Skin epidermis (tissue), 12 donors: ENCODE results near the gene CACNA1B.

ENCODE experiments used
- H3K27ac ChIP-seq, 21 experiments: fragments of 200-600 bp; sonication (generic) in 11 of 21; one replicate each; pipeline ENCODE4 v1.5.0; 2020; ENCODE audit warnings: mild to moderate bottlenecking in 3 of 21, inconsistent platforms in 2 of 21, moderate library complexity in 2 of 21
- H3K4me3 ChIP-seq, 7 experiments: fragments of 200-600 bp; sonication (generic) in 2 of 7; one replicate each; pipeline ENCODE4 v1.5.0; 2020; ENCODE audit warnings: inconsistent platforms in 2 of 7, mild to moderate bottlenecking in 2 of 7, moderate library complexity in 1 of 7

Gene CACNA1B

DNA sequence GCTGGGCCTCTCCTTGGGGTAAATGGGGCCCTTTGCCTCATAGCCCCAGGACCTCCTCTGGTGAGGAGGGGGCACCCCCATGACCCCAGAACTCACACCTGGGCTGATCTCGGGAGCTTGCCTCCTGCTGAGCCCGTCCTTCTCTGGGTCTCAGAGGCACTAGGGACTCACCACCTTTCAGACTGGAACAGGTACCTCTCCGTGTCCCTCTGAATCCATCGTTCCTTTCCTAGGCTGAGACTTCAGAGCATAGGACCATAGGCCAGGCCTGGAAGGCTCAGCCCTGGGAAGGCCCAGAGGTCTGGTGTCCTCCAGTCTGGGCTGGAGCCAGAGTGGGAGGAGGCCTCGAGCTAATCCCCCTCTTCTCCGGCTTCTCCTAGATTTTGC, 97.9 kb downstream of the CACNA1B start:
- H3K4me3 ChIP-seq, result no peak overlapping the region

DNA sequence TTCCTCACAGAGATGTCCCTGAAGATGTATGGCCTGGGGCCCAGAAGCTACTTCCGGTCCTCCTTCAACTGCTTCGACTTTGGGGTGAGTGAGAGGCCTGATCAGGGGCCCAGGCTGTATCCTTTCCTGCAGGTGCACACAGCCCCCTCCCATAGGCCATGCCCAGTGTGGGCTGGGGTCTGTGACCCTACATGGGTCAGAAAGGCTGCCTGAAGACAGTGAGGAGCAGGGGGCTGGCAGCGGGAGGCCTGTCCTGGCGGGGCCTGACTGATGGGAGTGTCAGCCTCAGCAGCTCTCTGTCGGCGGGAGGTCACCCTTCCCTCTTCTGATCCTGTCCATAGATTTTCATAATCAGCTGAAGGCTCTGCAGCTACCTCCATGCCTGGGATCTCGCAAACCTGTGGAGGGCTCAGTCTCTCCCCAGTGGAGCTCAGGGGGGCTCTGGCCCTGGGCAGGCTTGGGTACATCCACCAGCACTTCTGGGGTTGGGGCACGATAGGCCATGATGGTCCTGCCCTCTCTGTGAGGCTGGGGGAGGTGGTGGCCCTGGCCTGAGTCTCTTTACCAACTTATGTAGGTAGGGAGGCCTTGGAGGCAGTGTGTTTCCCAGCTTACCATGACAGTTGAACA, 98.5 kb downstream of the CACNA1B start:
- H3K4me3 ChIP-seq, result no peak overlapping the region
- H3K27ac ChIP-seq, result no peak overlapping the region

More for the DNA sequence above, 97.9 kb downstream of the CACNA1B start:
- H3K27ac ChIP-seq, result no peak overlapping the region

DNA sequence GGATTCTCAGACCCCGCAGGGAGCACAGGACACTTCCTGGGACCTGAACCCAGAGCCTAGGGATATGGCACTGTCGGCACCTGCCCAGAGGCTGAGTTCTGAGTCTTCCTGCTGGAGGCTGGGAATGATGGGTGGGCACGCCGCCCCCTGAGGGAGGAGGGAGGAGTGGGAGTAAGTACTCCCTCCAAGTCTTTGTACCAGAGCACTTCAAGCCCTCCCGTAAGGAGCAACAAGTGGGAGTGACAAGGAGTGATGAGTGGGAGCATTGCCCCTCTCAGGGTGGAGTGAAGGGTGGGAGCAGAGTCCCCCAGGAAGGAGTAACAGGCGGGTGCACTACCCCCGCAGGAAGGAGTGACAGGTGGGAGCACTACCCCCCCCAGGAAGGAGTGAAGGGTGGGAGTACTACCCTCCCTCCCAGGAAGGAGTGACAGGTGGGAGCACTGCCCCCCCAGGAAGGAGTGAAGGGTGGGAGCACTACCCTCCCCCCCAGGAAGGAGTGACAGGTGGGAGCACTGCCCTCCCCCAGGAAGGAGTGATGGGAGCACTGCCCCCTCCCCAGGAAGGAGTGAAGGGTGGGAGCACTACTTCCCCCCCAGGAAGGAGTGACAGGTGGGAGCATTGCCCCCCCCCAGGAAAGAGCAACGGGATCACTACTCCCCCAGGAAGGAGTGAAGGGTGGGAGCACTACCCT, 100.1 kb downstream of the CACNA1B start:
- Histone ChIP-seq H3K4me3 (no peak overlapping the region), H3K27ac (no peak overlapping the region)

DNA sequence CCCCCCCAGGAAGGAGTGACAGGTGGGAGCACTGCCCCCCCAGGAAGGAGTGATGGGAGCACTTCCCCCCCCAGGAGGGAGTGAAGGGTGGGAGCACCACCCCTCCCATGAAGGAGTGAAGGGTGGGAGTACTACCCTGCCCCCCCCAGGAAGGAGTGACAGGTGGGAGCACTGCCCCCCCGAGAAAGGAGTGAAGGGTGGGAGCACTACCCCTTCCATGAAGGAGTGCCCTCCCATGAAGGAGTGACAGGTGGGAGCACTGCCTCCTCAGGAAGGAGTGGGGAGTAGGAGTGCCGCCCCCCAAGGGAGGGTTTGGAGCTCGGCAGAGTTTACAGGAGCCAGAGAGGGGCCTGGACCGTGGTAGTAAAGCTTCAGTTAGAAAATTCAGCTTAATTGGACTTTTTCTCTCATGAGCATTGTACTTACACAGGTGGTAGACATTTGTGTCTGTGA, 100.7 kb downstream of the CACNA1B start:
- H3K27ac ChIP-seq, result no peak overlapping the region
- H3K4me3 ChIP-seq, result no peak overlapping the region

DNA sequence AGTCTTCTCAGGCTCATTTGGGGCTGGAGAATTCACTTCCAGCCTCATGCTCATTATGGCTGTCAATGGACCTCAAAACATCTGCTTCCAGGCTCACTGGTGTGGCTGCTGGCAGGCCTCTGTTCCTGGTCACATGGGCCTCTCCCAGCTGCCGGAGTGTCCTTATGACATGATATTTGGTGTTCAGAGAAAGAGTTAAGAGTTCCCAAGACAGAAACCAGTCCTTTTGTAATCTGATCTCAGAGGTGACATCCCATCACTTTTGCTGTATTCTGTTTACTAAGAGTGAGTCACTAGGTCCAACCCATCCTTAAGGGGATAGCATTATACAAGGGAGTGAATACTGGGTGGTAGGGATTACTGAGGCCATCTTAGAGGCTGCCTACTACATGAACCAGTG, 104.6 kb downstream of the CACNA1B start:
- Histone ChIP-seq H3K27ac (no peak overlapping the region), H3K4me3 (no peak overlapping the region)

DNA sequence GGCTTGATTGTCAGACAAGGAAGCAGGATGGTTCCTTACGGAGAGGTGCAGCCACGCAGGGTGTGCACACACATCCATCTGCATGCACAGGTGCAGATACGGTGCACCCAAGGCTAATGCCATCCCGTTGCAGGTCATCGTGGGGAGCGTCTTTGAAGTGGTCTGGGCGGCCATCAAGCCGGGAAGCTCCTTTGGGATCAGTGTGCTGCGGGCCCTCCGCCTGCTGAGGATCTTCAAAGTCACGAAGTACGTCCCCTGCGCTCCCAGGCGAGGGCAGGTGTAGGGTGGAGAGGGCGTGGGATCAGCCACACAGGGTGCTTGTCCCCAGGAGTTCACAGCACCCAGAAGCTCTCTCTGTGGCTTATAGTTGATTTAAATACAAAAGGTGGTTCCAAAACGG, 106.4 kb downstream of the CACNA1B start:
- H3K4me3 ChIP-seq, result no peak overlapping the region
- H3K27ac ChIP-seq, result no peak overlapping the region

DNA sequence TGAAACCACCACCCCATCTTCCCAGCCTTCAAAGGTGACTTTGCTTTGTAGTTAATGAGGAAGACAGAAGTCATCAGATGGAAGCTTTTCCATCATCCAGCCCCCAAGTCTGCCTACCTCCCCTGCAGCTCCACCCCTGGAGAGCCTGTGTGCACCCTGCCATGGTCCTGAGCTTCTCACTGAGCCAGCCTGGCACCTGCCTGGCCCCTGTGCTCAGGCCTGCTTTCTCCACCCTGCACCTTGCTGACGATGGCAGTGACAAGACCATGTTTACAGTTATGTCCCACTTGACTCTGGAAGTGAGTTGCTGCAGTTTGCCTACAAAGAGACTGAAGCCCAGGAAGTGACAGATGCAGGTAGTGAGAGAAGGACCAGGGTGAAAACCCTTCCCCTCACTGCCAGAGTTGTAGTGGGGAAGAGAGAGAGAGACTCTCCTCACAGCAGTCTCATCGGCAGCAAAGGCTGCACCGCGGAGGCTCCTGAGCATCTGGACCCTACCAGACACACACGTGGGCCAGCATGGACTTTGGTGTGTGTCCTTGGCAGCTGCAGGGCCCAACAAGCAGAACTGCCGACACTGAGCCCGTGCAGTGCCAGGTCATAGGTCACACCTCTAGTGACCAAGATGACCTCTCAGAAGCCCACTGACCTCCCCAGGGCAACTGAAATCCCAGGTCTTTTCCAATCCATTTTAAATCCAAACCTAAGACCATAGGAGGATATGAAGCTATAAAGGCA, 107.1 kb downstream of the CACNA1B start:
- H3K27ac ChIP-seq, result no peak overlapping the region
- H3K4me3 ChIP-seq, result no peak overlapping the region

DNA sequence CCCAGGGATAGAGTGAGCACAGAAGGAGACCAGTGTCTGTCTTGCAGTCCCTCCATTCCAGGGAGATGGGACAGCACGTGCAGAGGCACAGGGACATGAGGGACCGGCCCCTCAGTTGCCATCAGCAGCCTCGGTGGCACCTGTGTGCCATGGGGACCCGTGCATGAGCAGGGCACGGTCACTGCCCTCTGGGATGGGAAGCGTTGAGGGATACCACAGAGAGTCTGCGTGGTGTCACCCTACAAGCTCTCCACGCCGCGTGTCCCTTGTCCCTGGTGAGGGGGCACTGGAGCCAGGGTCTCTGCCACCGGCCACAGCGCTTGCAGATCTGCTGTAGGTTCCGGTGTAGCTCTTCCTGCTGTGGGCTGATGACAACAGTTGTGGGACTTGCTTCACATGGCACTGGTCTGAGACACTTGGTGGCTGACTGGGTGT, 108.1 kb downstream of the CACNA1B start:
- H3K27ac ChIP-seq, result no peak overlapping the region
- H3K4me3 ChIP-seq, result no peak overlapping the region

DNA sequence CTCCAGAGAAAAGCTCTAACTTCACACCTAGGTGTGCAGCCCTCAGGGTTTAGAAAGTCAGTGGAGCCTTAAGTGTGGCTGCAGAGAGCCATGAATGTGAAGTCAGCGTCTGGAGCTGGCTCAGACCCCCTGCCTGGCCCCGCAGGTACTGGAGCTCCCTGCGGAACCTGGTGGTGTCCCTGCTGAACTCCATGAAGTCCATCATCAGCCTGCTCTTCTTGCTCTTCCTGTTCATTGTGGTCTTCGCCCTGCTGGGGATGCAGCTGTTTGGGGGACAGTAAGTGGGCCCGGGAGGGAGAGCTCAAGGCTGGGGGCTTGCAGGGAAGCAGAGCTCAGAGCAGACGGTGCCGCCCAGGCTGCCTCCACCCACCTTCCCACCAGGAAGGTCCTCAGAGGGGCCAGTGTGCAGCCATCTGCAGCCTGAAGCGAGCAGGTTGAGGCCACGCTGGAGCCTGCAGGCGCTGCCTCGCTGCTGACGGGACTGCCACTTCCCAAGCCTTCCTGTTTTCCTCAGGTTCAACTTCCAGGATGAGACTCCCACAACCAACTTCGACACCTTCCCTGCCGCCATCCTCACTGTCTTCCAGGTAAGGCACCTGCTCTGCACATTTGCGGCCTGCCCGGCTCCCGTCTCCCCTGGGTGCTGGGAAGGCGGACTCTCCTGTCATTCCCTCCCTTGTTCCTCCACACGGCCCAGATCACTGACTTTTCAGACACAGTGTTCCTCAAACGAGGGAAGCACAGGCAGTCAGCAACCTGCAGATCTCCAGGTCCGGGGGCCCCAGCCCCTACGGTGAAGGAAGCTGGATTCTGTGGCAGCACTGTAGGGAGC, 108.9 kb downstream of the CACNA1B start:
- Histone ChIP-seq H3K27ac (no peak overlapping the region), H3K4me3 (no peak overlapping the region)

DNA sequence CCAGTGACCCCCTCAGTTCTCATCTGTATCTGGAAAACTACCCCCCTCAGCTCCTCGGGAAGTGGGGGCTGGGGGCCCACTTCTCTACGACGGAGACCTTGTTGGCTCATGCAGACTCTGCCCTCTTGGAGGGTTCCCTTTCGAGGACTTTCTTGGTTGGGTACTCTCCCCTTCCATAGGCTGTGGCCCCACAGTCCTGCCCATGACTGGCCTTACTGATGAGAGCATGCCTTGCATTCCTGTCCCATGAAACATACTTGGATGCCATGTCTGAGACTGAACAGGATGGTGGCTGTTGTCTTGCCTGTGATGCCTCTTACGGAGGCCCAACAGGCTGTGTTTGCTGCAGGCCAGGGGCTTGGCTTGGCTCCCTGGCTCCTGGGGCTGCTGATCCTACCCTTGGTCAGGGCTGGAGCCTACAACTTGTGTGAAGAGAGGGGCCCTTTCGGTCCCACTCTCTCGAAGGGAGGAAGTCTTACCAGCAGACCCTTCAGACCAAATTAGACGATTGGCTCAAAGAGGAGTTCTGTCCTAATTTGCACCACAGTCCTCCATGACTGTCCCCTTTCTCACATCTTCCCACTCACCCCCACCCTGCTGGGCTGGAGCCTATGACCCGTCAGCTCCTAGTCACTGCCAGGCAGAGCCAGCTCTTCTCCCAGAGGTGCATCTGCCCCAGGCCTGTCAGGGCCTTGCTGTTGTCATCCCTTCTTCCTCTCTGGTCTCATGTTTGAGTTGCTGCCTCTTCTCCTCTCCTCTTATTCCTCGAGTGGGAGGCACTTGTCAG, 109.9 kb downstream of the CACNA1B start:
- Histone ChIP-seq H3K4me3 (no peak overlapping the region), H3K27ac (no peak overlapping the region)

DNA sequence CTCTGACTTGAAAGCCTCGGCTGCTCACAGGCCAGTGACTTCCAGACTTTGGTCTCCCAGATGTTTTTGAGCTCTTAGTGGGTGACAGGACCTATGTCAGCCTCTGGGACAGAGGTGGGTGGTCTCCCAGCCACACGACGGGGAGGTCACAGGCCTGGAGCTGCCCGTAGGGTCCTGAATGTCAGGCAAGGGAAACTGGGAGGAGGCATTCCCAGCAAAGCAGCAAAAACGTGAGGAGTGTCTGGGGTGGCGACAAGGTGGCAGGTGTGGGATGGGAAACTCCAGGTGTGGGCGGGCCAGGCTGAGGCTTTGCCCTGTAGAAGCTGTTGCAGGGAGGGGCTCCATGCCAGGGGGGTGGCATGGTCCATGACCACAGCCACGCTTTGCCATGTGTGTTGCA, 110.5 kb downstream of the CACNA1B start:
- Histone ChIP-seq H3K4me3 (no peak overlapping the region), H3K27ac (no peak overlapping the region)

DNA sequence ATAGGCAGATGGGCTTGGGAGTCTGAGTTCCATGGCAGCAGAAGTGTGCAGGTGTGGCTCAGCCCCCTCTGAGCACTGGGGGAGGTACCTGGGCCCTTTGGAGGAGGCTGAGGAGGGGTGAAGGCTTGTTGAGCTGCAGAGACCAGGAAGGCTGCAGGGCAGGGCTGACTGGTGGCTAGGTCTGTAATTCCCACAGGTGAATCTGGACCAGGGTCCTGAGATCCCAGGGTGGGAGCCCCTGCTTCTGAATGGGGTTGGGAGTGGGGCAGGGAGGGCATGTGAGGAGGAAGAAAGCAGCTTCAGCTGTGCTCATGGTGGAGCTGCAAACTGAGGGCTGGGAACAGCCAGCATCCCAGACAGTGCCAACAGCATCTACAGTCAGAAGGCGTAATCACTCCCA, 111.1 kb downstream of the CACNA1B start:
- H3K27ac ChIP-seq, result no peak overlapping the region
- no peak overlapping the region for H3K4me3 ChIP-seq

DNA sequence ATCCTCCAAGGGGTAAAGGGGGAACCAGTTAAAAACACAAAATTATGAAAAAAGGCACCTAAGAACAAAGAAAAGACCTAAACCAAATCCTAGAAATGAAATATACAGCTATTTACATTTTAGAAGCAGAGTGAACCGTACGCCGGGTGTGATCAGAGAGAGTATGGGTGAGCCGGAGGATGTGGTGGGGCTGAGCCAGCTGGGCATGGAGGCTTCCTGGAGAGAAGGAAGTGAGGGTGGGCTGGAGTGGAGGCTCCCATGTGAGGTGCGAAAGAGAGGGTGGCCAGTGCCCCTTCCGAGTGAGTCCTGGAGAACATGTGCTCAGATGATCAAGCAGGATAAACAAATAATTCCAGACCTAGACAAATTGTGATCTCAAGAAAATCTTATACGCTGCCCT, 111.6 kb downstream of the CACNA1B start:
- Histone ChIP-seq H3K4me3 (no peak overlapping the region), H3K27ac (no peak overlapping the region)

DNA sequence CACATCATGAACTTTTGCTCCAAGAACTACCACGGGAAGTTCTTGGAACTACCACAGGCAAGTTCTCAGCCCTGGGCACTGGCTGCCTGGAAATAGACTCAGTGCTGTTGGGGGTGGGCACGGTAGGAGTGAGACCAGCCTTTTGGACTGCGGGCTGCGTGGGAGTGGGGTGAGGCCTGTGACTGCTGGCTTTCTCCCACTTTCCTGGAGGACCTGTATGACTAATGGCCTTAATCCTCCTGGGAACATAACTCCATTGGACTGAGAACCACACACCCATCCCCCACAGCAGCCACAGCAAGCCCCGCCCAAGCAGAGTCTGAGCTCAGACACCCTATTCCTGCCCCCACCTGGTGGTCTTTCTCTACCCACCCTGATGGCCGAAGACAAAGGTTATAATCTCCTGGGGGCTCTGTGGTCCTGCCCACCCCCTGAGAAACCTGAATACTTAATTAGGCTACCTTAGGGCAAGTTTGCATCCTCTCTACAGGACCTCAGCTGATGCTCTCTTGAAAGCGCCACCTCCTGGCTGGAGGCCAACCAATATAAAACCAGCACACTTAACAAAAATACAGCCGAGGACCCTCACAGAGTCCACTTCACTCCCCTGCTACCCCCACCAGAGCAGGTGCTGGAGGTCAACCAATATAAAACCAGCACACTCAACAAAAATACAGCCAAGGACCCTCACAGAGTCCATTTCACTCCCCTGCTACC, 112.6 kb downstream of the CACNA1B start:
- no peak overlapping the region for H3K27ac ChIP-seq

DNA sequence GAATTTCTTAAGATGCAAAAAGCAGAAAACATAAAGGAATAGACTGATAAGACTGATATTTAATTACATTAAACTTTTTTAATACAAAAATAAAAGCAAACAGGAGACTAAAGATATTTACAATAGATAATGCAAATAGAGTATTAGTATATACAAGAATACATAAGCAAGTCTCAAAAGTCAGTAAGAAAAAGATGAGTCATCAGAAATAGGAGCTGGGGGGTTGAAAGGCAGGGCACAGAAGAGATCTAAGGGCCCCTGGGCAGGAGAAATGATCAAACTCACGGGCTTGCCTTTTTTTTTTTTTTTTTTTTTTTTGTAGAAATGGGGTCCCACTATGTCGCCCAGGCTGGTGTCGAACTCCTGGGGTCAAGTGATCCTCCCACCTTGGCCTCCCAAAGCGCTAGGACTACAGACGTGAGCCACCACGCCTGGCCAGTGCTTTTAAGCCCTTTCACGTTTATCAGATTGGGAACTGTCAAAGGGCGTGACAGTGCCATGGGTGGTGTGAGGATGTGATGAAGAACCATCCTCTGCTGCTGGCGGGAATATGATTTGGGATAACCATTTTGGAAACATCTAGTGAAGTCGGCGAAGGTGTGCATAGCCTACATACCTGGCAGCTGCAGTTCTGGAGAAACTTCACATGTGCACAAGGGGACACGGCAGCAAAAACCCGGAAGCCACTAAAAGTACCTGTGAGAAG, 126.1 kb downstream of the CACNA1B start:
- Histone ChIP-seq H3K27ac (no peak overlapping the region), H3K4me3 (no peak overlapping the region)

More for the DNA sequence above, 112.6 kb downstream of the CACNA1B start:
- H3K4me3 ChIP-seq, result no peak overlapping the region

DNA sequence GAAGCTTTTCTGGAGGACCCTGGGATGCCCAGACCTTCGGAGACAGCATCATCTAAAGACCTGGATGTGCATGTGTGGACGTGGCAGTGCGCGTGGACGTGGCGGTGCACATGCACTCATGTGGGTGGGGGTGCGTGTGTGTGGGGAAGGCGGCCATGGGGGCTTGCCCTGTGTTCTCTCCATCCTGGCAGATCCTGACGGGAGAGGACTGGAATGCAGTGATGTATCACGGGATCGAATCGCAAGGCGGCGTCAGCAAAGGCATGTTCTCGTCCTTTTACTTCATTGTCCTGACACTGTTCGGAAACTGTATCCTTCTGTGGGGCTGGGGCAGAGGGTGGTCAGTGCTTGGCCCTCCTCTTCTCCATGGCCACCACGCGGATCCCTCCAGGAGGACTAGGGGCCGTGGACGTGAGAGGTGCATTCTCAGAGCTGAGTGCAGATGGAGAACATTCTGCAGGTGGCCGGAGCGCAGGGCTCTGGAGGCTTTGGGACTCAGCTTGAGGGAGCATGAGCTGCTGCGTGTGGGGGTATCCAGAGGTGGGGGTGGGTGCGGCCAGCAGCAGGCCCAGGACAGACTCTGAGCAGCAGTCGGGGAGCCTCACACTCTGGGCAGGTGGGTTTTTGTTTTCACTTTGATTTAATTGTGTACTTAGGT, 129.1 kb downstream of the CACNA1B start:
- Histone ChIP-seq H3K27ac (no peak overlapping the region), H3K4me3 (no peak overlapping the region)

DNA sequence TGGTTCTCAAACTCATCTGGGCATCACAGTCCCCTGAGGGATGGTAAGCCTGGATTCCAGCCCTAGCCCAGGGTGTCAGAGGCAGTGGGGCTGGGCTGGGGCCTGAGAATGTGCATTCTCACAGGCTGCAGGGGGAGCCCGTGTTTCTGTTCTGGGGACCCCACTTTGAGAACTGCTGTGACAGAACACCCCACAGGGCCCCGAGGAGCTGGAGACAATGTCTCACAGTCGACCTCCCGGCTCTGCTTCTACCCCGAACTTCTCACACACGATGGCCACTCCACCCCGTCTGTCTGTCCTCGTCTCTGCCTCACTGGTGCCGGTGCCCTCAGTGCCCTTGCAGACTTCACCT, 130.0 kb downstream of the CACNA1B start:
- Histone ChIP-seq H3K27ac (no peak overlapping the region), H3K4me3 (no peak overlapping the region)
